Prostate gland (tissue), 2 donors: ENCODE results near the gene SCMH1.

Experiments
- POLR2AphosphoS5 ChIP-seq: sonication (generic); formaldehyde crosslinking; IDR thresholded peaks from one replicate; pipeline ENCODE4 v1.6.1; 2017; ENCODE audit warnings: antibody characterized with exemption
- TF ChIP-seq, protein P1 (sequence below), 4 experiments: fragments of 200-600 bp in 2 of 4; fragments of 450-650 bp in 2 of 4; sonication (generic) in 2 of 4; IDR thresholded peaks; 1 replicate in 3 of 4; 2 replicates in 1 of 4; pipeline ENCODE4 v1.5.1; 2016 to 2019; ENCODE audit warnings: antibody characterized with exemption in 4 of 4, mild to moderate bottlenecking in 2 of 4, moderate library complexity in 2 of 4

DNA sequence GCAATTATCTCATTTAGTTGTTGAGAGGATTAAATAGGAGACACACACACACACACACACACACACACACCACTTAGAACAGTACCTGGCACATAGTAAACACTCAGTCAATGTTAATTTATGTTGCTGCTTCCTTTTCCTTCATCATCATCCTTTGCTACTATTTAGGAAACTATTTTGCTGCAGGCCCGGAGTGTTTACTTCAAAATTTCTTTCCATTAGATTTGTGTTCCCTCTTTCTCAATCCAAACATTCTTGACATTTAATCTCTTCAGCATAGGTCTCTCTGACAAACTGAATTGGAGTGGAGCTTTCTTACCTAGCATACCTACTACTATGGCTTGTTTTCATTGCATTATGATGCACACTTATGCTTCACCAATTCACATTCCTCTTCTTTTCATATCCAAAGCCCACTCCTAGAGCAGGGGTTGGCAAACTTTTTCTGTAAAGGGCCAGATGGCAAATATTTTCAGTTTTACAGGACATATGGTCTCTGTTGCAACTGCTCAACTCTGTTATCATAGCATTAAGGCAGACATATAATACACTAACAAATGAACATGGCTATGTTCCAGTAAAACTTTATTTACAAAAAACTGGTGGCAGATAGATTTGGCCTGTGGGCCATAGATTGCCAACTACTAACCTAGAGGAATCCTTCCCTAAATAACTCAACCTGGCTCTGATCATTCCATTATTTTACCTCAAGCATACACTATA is 49.5 kb downstream of the SCMH1 start:
- no peak for TF ChIP-seq POLR2AphosphoS5
- TF ChIP-seq, protein P1, sequence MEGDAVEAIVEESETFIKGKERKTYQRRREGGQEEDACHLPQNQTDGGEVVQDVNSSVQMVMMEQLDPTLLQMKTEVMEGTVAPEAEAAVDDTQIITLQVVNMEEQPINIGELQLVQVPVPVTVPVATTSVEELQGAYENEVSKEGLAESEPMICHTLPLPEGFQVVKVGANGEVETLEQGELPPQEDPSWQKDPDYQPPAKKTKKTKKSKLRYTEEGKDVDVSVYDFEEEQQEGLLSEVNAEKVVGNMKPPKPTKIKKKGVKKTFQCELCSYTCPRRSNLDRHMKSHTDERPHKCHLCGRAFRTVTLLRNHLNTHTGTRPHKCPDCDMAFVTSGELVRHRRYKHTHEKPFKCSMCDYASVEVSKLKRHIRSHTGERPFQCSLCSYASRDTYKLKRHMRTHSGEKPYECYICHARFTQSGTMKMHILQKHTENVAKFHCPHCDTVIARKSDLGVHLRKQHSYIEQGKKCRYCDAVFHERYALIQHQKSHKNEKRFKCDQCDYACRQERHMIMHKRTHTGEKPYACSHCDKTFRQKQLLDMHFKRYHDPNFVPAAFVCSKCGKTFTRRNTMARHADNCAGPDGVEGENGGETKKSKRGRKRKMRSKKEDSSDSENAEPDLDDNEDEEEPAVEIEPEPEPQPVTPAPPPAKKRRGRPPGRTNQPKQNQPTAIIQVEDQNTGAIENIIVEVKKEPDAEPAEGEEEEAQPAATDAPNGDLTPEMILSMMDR (IDR thresholded peaks at IDR 0.05): no peak
